Measurements from ENCODE around the gene PTPRN2. TPM values are rescaled to one million over a fixed set of nuclear protein-coding genes. Genes with fewer than 3 reads are reported as not detected.

The PTPRN2 gene
- total and polyA plus RNA-seq, 7 donors, result 3.2 to 7.1 (median 5.5) TPM

GRCh38 chr7:158555034-158555520, 32.5 kb downstream of the PTPRN2 start:
- no peaks in the 10 kb centered on the region for H3K9me3 ChIP-seq
- intact Hi-C loops (cut with DNase I), result no loop called here
- no peak for DNase-seq
- H3K4me3 ChIP-seq, result no peak overlapping the region
- TF ChIP-seq CTCF (IDR thresholded peaks at IDR 0.05) (no peak), POLR2A (IDR thresholded peaks at IDR 0.05) (no peak), POLR2AphosphoS5 (IDR thresholded peaks at IDR 0.05) (no peak), EP300 (IDR thresholded peaks at IDR 0.05) (no peak)
- H3K36me3 ChIP-seq, result no peaks in the 10 kb centered on the region
- H3K27me3 ChIP-seq, result no peaks in the 10 kb centered on the region
- WGBS, 2 donors, result 91 to 92% methylated on average over 18 of the region's 18 CpGs
- no peaks in the 10 kb centered on the region for H3K4me1 ChIP-seq
- no peak overlapping the region for H3K27ac ChIP-seq

GRCh38 chr7:158550886-158551452, 36.7 kb downstream of the PTPRN2 start:
- no peak overlapping the region for H3K27ac ChIP-seq
- no peaks in the 10 kb centered on the region for H3K27me3 ChIP-seq
- H3K9me3 ChIP-seq, result no peaks in the 10 kb centered on the region
- H3K4me3 ChIP-seq, result no peak overlapping the region
- TF ChIP-seq POLR2AphosphoS5 (IDR thresholded peaks at IDR 0.05), result no peak
- TF ChIP-seq CTCF (IDR thresholded peaks at IDR 0.05), result no peak
- H3K4me1 ChIP-seq, result no peaks in the 10 kb centered on the region
- H3K36me3 ChIP-seq, result no peaks in the 10 kb centered on the region
- WGBS, 2 donors, result 87% methylated on average over 12 of the region's 12 CpGs
- intact Hi-C loops (cut with DNase I), result no loop called here
- no peak for DNase-seq

GRCh38 chr7:158550394-158550700, 37.3 kb downstream of the PTPRN2 start:
- no peaks in the 10 kb centered on the region for H3K9me3 ChIP-seq
- intact Hi-C loops (cut with DNase I), result no loop called here
- no peaks in the 10 kb centered on the region for H3K27me3 ChIP-seq
- H3K36me3 ChIP-seq, result no peaks in the 10 kb centered on the region
- no peak overlapping the region for H3K27ac ChIP-seq
- no peak overlapping the region for H3K4me3 ChIP-seq
- DNase-seq, result no peak
- WGBS, 2 donors, result 71 to 81% methylated on average over 7 of the region's 7 CpGs
- TF ChIP-seq CTCF (IDR thresholded peaks at IDR 0.05) (no peak), POLR2A (IDR thresholded peaks at IDR 0.05) (no peak), POLR2AphosphoS5 (IDR thresholded peaks at IDR 0.05) (no peak), EP300 (IDR thresholded peaks at IDR 0.05) (no peak)
- H3K4me1 ChIP-seq, result no peaks in the 10 kb centered on the region

GRCh38 chr7:158549616-158550393, 37.8 kb downstream of the PTPRN2 start:
- Histone ChIP-seq H3K27me3 (no peaks in the 10 kb centered on the region), H3K4me3 (no peak overlapping the region), H3K27ac (no peak overlapping the region), H3K4me1 (no peaks in the 10 kb centered on the region), H3K9me3 (no peaks in the 10 kb centered on the region), H3K36me3 (no peaks in the 10 kb centered on the region)
- TF ChIP-seq POLR2AphosphoS5 (IDR thresholded peaks at IDR 0.05) (no peak), EP300 (IDR thresholded peaks at IDR 0.05) (no peak), CTCF (IDR thresholded peaks at IDR 0.05) (no peak), POLR2A (IDR thresholded peaks at IDR 0.05) (no peak)
- 80 to 82% methylated on average over 36 of the region's 36 CpGs for WGBS, 2 donors
- DNase-seq, result no peak
- intact Hi-C loops (cut with DNase I), result no loop called here

Measured in sigmoid colon (tissue), 7 donors.